ELF-1 (cell line): ENCODE results near the gene TRAM1L1.
A peak's percentile ranks its signal among the peaks of the same experiment; 100 is the strongest.

ENCODE experiments used
- DNase-seq: peaks from one replicate; pipeline ENCODE4 v3.0.0-alpha.2; 2016; ENCODE audit warnings: low read depth, low spot score

Gene TRAM1L1

DNA sequence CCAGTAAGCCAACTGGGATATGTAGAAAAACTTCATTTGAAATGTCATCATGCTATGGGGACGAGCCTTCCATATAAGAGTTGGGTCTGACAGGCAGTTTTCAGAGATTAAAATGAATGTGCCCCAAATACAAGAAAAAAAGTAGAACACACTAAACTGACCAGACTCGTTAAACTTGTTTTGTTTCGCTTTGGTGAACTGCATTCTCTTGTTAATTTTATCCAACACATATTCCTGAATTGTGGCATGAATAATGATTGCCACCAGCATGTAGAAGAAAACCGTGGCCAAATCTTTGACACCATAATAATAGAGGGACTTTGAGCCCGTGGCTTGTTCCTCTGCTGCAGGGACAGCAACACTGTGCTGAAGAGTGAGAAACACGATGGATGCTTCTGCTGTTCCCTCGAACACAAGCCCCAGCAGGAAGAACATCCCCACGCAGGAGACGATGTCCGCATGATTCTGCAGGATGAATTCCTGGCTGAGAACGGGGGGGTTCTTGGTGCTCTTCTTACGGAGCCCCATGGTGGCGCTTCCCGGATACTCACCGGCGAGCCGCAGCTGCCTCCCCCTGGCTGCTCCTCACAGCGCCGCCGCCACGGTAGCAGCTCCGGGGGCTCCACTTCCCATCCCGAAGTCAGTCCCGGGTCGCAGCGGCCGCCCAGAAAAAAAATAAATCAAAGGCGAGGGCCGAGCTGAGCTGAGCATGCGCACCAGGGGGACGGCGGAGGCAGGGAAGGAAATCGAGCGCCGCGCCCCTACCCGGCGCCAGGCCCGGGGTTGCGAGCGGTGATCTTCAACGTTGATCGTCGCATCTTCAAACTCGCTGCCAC, at the start of gene TRAM1L1:
Gene TRAM1L1 (minus strand): TSS at position 711 of the 836 bp plus-strand sequence. CDS start 183 bp downstream, at position 528.
- peak; percentile 91 for DNase-seq

DNA sequence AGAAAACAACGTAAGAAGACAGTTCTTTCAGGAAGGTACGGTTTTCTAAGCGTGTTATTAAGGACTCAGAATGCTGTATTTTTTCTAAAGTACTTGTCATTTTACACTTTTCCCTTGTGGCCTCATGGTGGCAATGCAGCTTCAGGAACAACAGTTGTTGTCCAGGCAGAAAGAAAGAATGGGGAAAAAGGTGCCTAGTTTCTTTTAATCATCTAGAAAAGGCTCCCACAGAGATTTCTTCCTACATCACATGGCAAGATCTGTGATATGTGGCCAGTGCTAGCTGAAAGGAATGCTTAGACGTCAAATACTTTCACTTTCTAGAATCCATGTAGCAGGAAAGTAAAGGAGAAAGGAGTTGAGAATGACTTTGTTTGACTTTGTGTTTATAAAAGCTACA, 49.0 kb upstream of the TRAM1L1 start:
- DNase-seq: peak; percentile 37

- DNase-seq: no peak
Observed at GRCh38 chr4:117096886-117097285, 11.5 kb upstream of the TRAM1L1 start.

GRCh38 chr4:117096462-117096861, 11.1 kb upstream of the TRAM1L1 start:
- no peak for DNase-seq

GRCh38 chr4:117093571-117093970, 8.2 kb upstream of the TRAM1L1 start:
- no peak for DNase-seq

GRCh38 chr4:117077760-117078159, 7.6 kb downstream of the TRAM1L1 start:
- DNase-seq: no peak

DNA sequence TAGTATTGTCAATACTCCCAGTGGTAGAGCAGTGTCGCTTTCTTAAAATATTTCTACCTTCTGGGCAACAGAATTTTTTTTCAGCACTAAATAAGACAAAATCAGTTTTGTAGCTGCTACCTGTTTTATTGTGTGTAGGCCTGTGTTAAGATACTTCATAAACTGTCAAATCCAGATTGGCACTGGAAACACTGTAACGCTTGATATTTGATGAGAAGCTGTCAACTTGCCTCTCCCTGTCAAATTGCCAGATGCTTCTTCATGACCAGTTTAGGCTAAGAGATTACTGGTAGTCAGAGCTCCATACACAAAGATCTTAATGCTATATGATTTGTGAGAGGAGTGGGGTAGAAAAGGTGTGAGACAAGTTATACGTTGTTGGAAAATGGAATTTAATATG, 17.3 kb downstream of the TRAM1L1 start:
- no peak for DNase-seq

GRCh38 chr4:117063961-117064696, 21.2 kb downstream of the TRAM1L1 start:
- no peak for DNase-seq

GRCh38 chr4:117042962-117043361, 42.4 kb downstream of the TRAM1L1 start:
- no peak for DNase-seq
